Measurements from ENCODE around the gene SPSB4.

The SPSB4 gene

GRCh38 chr3:141176775-141177174 is 125.6 kb downstream of the SPSB4 start:
- Histone ChIP-seq H3K36me3 (ENCODE audit: insufficient read depth, low read length) (no peaks in the 10 kb centered on the region), H3K4me1 (ENCODE audit: insufficient read depth, low read length) (no peaks in the 10 kb centered on the region), H3K9ac (ENCODE audit: low read depth, low read length) (no peak overlapping the region), H3K9me3 (ENCODE audit: control insufficient read depth, insufficient read depth, low read length) (no peaks in the 10 kb centered on the region; the same call in 1 of the 2 replicates)

- Histone ChIP-seq H3K36me3 (ENCODE audit: insufficient read depth, low read length) (no peaks in the 10 kb centered on the region), H3K9ac (ENCODE audit: low read depth, low read length) (no peak overlapping the region), H3K4me1 (ENCODE audit: insufficient read depth, low read length) (no peaks in the 10 kb centered on the region)
These were observed 126.9 kb downstream of the SPSB4 start for GRCh38 chr3:141178026-141178425.

GRCh38 chr3:141178551-141178950 is 127.4 kb downstream of the SPSB4 start:
- Histone ChIP-seq H3K9ac (ENCODE audit: low read depth, low read length) (no peak overlapping the region), H3K4me1 (ENCODE audit: insufficient read depth, low read length) (no peaks in the 10 kb centered on the region), H3K36me3 (ENCODE audit: insufficient read depth, low read length) (no peaks in the 10 kb centered on the region), H3K9me3 (ENCODE audit: control insufficient read depth, insufficient read depth, low read length) (no peaks in the 10 kb centered on the region; the same call in 1 of the 2 replicates)

More at GRCh38 chr3:141178026-141178425, 126.9 kb downstream of the SPSB4 start:
- no peaks in the 10 kb centered on the region; the same call in 1 of the 2 replicates for H3K9me3 ChIP-seq (ENCODE audit: control insufficient read depth, insufficient read depth, low read length)

- no peaks in the 10 kb centered on the region; the same call in 1 of the 2 replicates for H3K9me3 ChIP-seq (ENCODE audit: control insufficient read depth, insufficient read depth, low read length)
- no peak overlapping the region for H3K9ac ChIP-seq (ENCODE audit: low read depth, low read length)
- no peaks in the 10 kb centered on the region for H3K4me1 ChIP-seq (ENCODE audit: insufficient read depth, low read length)
- no peaks in the 10 kb centered on the region for H3K36me3 ChIP-seq (ENCODE audit: insufficient read depth, low read length)
These were observed 128.8 kb downstream of the SPSB4 start for GRCh38 chr3:141179983-141180382.

- no peaks in the 10 kb centered on the region for H3K4me1 ChIP-seq (ENCODE audit: insufficient read depth, low read length)
- no peak overlapping the region for H3K9ac ChIP-seq (ENCODE audit: low read depth, low read length)
- H3K9me3 ChIP-seq (ENCODE audit: control insufficient read depth, insufficient read depth, low read length) = no peaks in the 10 kb centered on the region; the same call in 1 of the 2 replicates
- H3K36me3 ChIP-seq (ENCODE audit: insufficient read depth, low read length) = no peaks in the 10 kb centered on the region
These were observed 130.0 kb downstream of the SPSB4 start for GRCh38 chr3:141181196-141181595.

GRCh38 chr3:141181819-141182218 is 130.7 kb downstream of the SPSB4 start:
- H3K4me1 ChIP-seq (ENCODE audit: insufficient read depth, low read length) = no peaks in the 10 kb centered on the region
- no peaks in the 10 kb centered on the region for H3K36me3 ChIP-seq (ENCODE audit: insufficient read depth, low read length)
- no peak overlapping the region for H3K9ac ChIP-seq (ENCODE audit: low read depth, low read length)
- no peaks in the 10 kb centered on the region; the same call in 1 of the 2 replicates for H3K9me3 ChIP-seq (ENCODE audit: control insufficient read depth, insufficient read depth, low read length)

GRCh38 chr3:141183606-141184005 is 132.5 kb downstream of the SPSB4 start:
- Histone ChIP-seq H3K9ac (ENCODE audit: low read depth, low read length) (no peak overlapping the region), H3K36me3 (ENCODE audit: insufficient read depth, low read length) (no peaks in the 10 kb centered on the region), H3K9me3 (ENCODE audit: control insufficient read depth, insufficient read depth, low read length) (no peaks in the 10 kb centered on the region; the same call in 1 of the 2 replicates), H3K4me1 (ENCODE audit: insufficient read depth, low read length) (no peaks in the 10 kb centered on the region)

- Histone ChIP-seq H3K9ac (ENCODE audit: low read depth, low read length) (no peak overlapping the region), H3K9me3 (ENCODE audit: control insufficient read depth, insufficient read depth, low read length) (no peaks in the 10 kb centered on the region; the same call in 1 of the 2 replicates), H3K36me3 (ENCODE audit: insufficient read depth, low read length) (no peaks in the 10 kb centered on the region), H3K4me1 (ENCODE audit: insufficient read depth, low read length) (no peaks in the 10 kb centered on the region)
These were observed 133.3 kb downstream of the SPSB4 start for GRCh38 chr3:141184430-141184829.

GRCh38 chr3:141191097-141191749 is 140.1 kb downstream of the SPSB4 start:
- Histone ChIP-seq H3K4me1 (ENCODE audit: insufficient read depth, low read length) (no peaks in the 10 kb centered on the region), H3K9ac (ENCODE audit: low read depth, low read length) (no peak overlapping the region), H3K9me3 (ENCODE audit: control insufficient read depth, insufficient read depth, low read length) (no peaks in the 10 kb centered on the region), H3K36me3 (ENCODE audit: insufficient read depth, low read length) (no peaks in the 10 kb centered on the region)

- Histone ChIP-seq H3K4me1 (ENCODE audit: insufficient read depth, low read length) (no peaks in the 10 kb centered on the region), H3K9ac (ENCODE audit: low read depth, low read length) (no peak overlapping the region), H3K36me3 (ENCODE audit: insufficient read depth, low read length) (no peaks in the 10 kb centered on the region)
These were observed 141.2 kb downstream of the SPSB4 start for GRCh38 chr3:141192345-141192744.

GRCh38 chr3:141193066-141193830 is 142.1 kb downstream of the SPSB4 start:
- H3K9ac ChIP-seq (ENCODE audit: low read depth, low read length) = no peak overlapping the region
- H3K36me3 ChIP-seq (ENCODE audit: insufficient read depth, low read length) = no peaks in the 10 kb centered on the region
- no peaks in the 10 kb centered on the region for H3K4me1 ChIP-seq (ENCODE audit: insufficient read depth, low read length)
- no peaks in the 10 kb centered on the region for H3K9me3 ChIP-seq (ENCODE audit: control insufficient read depth, insufficient read depth, low read length)

More at GRCh38 chr3:141192345-141192744, 141.2 kb downstream of the SPSB4 start:
- no peaks in the 10 kb centered on the region for H3K9me3 ChIP-seq (ENCODE audit: control insufficient read depth, insufficient read depth, low read length)
